ENCODE data around the gene CHRNA5. TPM values are rescaled to one million over a fixed set of nuclear protein-coding genes. Genes with fewer than 3 reads are reported as not detected.

The CHRNA5 gene
- total RNA-seq, 2 experiments from 2014 or later = 2.4 to 4.0 TPM

DNA sequence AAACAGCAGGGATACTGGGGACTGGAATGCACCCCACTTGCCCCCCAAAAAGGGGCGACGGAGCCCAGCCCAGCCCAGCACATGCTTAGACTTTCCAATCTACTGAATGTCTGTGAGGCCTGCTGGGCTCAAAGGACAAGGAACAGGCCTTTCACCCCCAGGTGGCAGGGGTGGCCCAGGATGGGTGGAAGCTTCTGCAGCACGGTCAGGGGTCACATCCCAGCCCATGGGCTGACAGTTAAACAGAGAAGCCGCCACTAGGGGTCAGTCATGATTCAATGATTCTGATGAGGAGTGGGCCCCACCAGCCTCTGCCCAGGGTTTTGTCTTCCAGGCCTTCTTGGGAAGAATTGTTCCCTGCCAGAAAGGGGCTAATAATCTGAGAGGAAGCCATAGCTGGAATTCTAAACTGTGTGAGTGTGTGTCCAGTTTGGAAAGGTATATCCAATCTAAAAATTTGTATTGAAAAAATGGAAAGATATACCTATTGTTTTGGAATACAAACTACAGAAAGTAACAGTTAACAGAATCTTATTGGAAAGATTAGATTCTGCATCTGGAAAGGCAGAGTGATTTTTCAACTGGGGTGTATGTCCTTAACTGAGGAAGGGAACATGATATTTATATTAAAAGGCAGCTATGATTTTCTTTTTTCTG, 73.5 kb downstream of the CHRNA5 start:
- H3K9me3 Mint-ChIP-seq = no peaks in the 10 kb centered on the region
- no peak overlapping the region for H3K27ac Mint-ChIP-seq
- peaks cover 14% of the 10 kb centered on the region for H3K27me3 Mint-ChIP-seq
- DNase-seq = peak; percentile 58
- H3K36me3 Mint-ChIP-seq (ENCODE audit: low read depth) = no peaks in the 10 kb centered on the region
- ChIA-PET CTCF (interaction anchor here (1.0 to 1.3 kb wide), 3 partner anchors 11 to 96 kb away, joined by 3 to 6 read pairs (median 5); no protein-coding TSS in a partner anchor), POLR2A (no interaction called here)
- H3K4me1 Mint-ChIP-seq = peaks cover 13% of the 10 kb centered on the region
- no peak overlapping the region for H3K4me3 Mint-ChIP-seq

DNA sequence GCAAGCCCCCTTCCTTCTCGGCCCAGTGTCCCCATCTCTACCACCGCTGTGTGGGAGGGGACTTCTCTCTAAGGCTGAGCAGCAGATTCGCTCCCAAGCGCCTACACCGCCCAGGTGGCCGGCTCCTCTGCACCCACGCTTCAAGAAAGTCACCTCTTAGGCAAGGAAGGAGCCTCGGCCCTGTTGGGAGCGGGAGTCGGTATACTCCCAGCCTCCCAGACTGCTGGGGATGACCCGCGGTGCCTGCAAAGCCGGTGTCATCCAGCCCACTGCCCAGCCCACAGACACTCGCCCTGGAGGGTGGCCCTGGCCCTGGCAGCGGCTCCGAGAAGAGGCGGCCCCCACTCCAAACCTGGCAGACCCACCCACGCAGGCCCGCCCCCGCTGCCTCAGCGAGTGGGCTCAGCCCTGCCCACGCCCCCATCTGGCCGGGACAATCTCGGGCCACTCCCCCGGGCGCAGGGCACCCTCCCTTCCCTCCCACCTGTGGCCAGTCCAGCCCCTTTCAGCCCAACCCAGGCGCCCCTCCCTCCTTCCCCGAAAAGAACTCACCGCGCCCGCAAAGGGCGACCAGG, 75.3 kb downstream of the CHRNA5 start:
- Mint-ChIP-seq H3K9me3 (no peaks in the 10 kb centered on the region), H3K27me3 (peaks cover 14% of the 10 kb centered on the region), H3K36me3 (ENCODE audit: low read depth) (no peaks in the 10 kb centered on the region), H3K4me1 (peaks cover 13% of the 10 kb centered on the region), H3K27ac (no peak overlapping the region), H3K4me3 (peak overlapping the region; percentile 47)
- no peak for DNase-seq
- ChIA-PET CTCF (interaction anchor here (0.6 to 1.2 kb wide), 3 partner anchors 26 to 99 kb away, joined by 3 read pairs; no protein-coding TSS in a partner anchor), POLR2A (no interaction called here)

DNA sequence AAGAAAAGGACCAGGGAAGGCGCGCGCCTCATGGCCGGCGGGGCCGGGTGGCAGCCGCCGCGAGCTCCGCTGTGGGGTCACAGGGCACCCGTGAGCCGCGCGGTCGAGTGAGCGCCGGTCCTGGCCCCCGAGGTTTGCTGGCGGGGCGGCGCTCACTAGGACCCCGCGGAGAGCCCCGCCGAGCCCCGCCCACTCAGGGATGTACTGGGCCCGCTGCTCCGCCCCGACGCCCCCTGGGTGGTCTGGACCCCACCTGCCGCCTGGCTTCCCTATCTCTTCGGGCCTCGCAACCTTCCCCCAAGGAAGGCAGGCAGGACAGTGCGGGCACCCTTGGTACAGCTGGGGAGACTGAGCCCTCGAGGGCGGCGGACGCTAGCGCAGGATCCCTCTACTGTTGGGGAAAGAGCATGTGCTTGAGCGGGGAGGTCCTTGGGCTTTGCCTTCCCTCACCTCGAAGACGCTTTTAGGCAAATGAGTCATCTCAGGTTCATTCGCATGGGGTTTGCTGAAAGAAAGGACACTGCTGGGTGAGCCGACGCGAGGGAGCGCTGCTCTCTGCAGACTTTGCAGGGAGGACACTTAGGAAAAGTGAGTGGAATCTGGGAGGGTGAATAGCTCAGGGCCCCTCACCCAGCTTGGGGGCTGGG, 75.9 kb downstream of the CHRNA5 start, which contains the start of gene CHRNB4:
TSS of gene CHRNB4 (minus strand) at position 109 of the 647 bp plus-strand sequence. CDS start at position 32, 77 bp downstream.
- H3K27me3 Mint-ChIP-seq = peaks cover 14% of the 10 kb centered on the region
- CTCF ChIA-PET = interaction anchor here (0.5 to 1.2 kb wide), 3 partner anchors 27 to 93 kb away, joined by 3 read pairs; no protein-coding TSS in a partner anchor
- no peaks in the 10 kb centered on the region for H3K36me3 Mint-ChIP-seq (ENCODE audit: low read depth)
- no peaks in the 10 kb centered on the region for H3K9me3 Mint-ChIP-seq
- H3K4me3 Mint-ChIP-seq = peak within 1 kb of the TSS; percentile 53
- POLR2A ChIA-PET = no interaction called here
- H3K4me1 Mint-ChIP-seq = peaks cover 13% of the 10 kb centered on the region
- DNase-seq = no peak
- H3K27ac Mint-ChIP-seq = no peak within 1 kb of the TSS

DNA sequence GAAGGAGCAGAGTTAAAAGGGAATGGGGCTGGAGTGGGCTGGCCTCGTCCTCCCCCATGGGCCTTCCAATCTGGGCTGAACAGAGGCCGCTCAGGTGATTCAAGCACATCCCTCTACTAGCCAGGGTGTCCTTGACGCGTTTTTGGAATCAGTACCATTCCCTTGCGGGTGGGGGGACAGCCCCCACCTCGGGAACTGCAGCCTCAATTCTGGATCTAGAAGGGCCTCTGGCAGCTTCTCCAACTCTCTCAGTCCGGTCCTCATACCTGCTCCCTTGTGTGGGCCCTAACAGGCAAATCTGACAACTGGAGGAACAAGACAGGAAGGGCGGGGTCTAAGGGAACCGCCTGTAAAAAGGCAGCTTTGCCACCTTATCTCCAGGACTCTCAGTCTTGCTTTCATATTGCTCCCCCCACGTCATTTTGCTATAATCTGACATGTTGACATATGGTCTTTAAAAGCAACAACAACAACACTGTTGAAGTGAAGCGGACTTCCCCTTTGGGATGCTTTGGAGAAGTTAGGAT, 76.5 kb downstream of the CHRNA5 start:
- Mint-ChIP-seq H3K36me3 (ENCODE audit: low read depth) (no peaks in the 10 kb centered on the region), H3K4me3 (peak overlapping the region; percentile 53), H3K27me3 (peaks cover 14% of the 10 kb centered on the region), H3K27ac (no peak overlapping the region), H3K9me3 (no peaks in the 10 kb centered on the region), H3K4me1 (peaks cover 13% of the 10 kb centered on the region)
- POLR2A ChIA-PET = no interaction called here
- DNase-seq = no peak
- CTCF ChIA-PET = interaction anchor here (0.5 to 1.2 kb wide), 2 partner anchors 27 to 62 kb away, joined by 3 read pairs; no protein-coding TSS in a partner anchor

DNA sequence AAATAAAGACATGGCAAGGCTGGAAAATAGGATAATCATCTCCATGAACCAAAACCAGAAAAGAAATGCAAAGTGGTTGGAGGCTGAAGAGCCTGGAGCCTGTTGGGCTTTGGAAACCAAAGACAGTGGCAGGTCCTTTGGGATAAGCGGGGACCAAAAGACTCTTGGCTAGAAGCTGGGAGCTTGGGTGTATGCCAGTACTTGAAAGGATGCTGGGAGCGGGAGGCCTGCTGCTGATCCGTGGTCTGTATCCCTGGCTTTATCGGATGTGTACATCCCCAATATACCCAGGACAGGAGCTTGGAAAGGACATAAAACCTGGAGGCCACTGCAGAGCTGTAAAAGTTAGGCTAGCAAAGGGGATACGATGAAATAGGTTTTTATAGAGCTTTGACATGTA, 77.0 kb downstream of the CHRNA5 start:
- Mint-ChIP-seq H3K27ac (no peak overlapping the region), H3K4me3 (no peak overlapping the region), H3K9me3 (no peaks in the 10 kb centered on the region), H3K27me3 (peaks cover 14% of the 10 kb centered on the region), H3K36me3 (ENCODE audit: low read depth) (no peaks in the 10 kb centered on the region), H3K4me1 (peaks cover 13% of the 10 kb centered on the region)
- CTCF ChIA-PET = interaction anchor here (0.7 to 0.8 kb wide), 2 partner anchors 12 to 258 kb away, joined by 3 read pairs; no protein-coding TSS in a partner anchor
- POLR2A ChIA-PET = no interaction called here
- DNase-seq = no peak

Other genes with a start within 250 kb of the CHRNA5 start
- not detected for gene CRABP1, start 225.2 kb upstream of the CHRNA5 start, total RNA-seq
- gene IREB2, start 127.3 kb upstream of the CHRNA5 start, total RNA-seq = 10 to 100 TPM; 52.9 to 57.2 TPM
- gene HYKK, start 57.9 kb upstream of the CHRNA5 start, total RNA-seq = 1 to 10 TPM; 3.7 to 4.7 TPM
- gene PSMA4, start 25.1 kb upstream of the CHRNA5 start, total RNA-seq = 100 to 1,000 TPM; 255 to 259 TPM
- gene CHRNA3, start 55.5 kb downstream of the CHRNA5 start, total RNA-seq = not detected
- gene CHRNB4, start 75.7 kb downstream of the CHRNA5 start, total RNA-seq = not detected
- under 1 TPM; 0.10 to 0.12 TPM for gene ADAMTS7, start 245.9 kb downstream of the CHRNA5 start, total RNA-seq